ENCODE data around the gene NMD3.

The NMD3 gene

GRCh38 chr3:161252143-161252542 lies 31.0 kb downstream of the NMD3 start:
- Histone ChIP-seq H3K79me2 (ENCODE audit: control insufficient read depth, insufficient read depth, low read length, poor library complexity) (no peaks in the 10 kb centered on the region), H2AFZ (ENCODE audit: insufficient read depth, low read length, poor library complexity) (no peak overlapping the region)
- WGBS (ENCODE audit: extremely low coverage, insufficient coverage, insufficient read length): no CpG with 5 or more reads among the region's 5 CpGs

GRCh38 chr3:161253711-161254110 lies 32.6 kb downstream of the NMD3 start:
- no peak overlapping the region for H3K9ac ChIP-seq (ENCODE audit: low read length)
- H3K4me2 ChIP-seq (ENCODE audit: low read length): no peak overlapping the region
- H4K8ac ChIP-seq (ENCODE audit: low read depth, low read length): no peak overlapping the region
- no peak overlapping the region for H2AK5ac ChIP-seq (ENCODE audit: low read length)
- H3K4me3 ChIP-seq (ENCODE audit: low read depth, low read length): no peak overlapping the region
- H3K9me3 ChIP-seq (ENCODE audit: insufficient read depth, low read depth, low read length): no peaks in the 10 kb centered on the region
- no peak overlapping the region for H3K27ac ChIP-seq (ENCODE audit: low read depth, low read length)
- H2AFZ ChIP-seq (ENCODE audit: insufficient read depth, low read length, poor library complexity): no peak overlapping the region
- no peak overlapping the region for H2BK120ac ChIP-seq (ENCODE audit: insufficient read depth, low read length, poor library complexity)
- no peak overlapping the region for H3K14ac ChIP-seq (ENCODE audit: low read length)
- no CpG with 5 or more reads among the region's 1 CpG for WGBS (ENCODE audit: extremely low coverage, insufficient coverage, insufficient read length)
- H4K91ac ChIP-seq (ENCODE audit: low read depth, low read length): no peak overlapping the region
- H4K12ac ChIP-seq (ENCODE audit: low read depth, low read length): no peak overlapping the region
- H2BK12ac ChIP-seq (ENCODE audit: low read length): no peak overlapping the region
- no peak overlapping the region for H3K4ac ChIP-seq (ENCODE audit: low read depth, low read length)
- no peaks in the 10 kb centered on the region for H3K27me3 ChIP-seq (ENCODE audit: insufficient read depth, low read length)
- no peaks in the 10 kb centered on the region for H3K79me1 ChIP-seq (ENCODE audit: low read length)
- H2BK5ac ChIP-seq (ENCODE audit: low read depth, low read length, poor library complexity): no peak overlapping the region
- H3K4me1 ChIP-seq (ENCODE audit: control insufficient read depth in 1 of 2, insufficient read depth in 2 of 2, low read length in 2 of 2): no peaks in the 10 kb centered on the region
- H3K36me3 ChIP-seq (ENCODE audit: control insufficient read depth in 1 of 2, insufficient read depth in 2 of 2, low read length in 2 of 2): peaks cover 4 to 7% of the 10 kb centered on the region in 2 experiments
- no peak overlapping the region for H3K23ac ChIP-seq (ENCODE audit: low read length)
- no peak overlapping the region for H3K18ac ChIP-seq (ENCODE audit: low read length)
- no peaks in the 10 kb centered on the region for H3K79me2 ChIP-seq (ENCODE audit: control insufficient read depth, insufficient read depth, low read length, poor library complexity)
- no peak for DNase-seq

More at GRCh38 chr3:161252143-161252542, 31.0 kb downstream of the NMD3 start:
- Histone ChIP-seq H2AK5ac (ENCODE audit: low read length) (no peak overlapping the region), H2BK5ac (ENCODE audit: low read depth, low read length, poor library complexity) (no peak overlapping the region), H3K27me3 (ENCODE audit: insufficient read depth, low read length) (no peaks in the 10 kb centered on the region), H3K9ac (ENCODE audit: low read length) (no peak overlapping the region), H3K14ac (ENCODE audit: low read length) (no peak overlapping the region), H3K18ac (ENCODE audit: low read length) (no peak overlapping the region), H3K27ac (ENCODE audit: low read depth, low read length) (no peak overlapping the region), H3K4me3 (ENCODE audit: low read depth, low read length) (no peak overlapping the region), H3K4me1 (ENCODE audit: control insufficient read depth in 1 of 2, insufficient read depth in 2 of 2, low read length in 2 of 2) (no peaks in the 10 kb centered on the region), H4K8ac (ENCODE audit: low read depth, low read length) (no peak overlapping the region), H3K79me1 (ENCODE audit: low read length) (no peaks in the 10 kb centered on the region), H3K23ac (ENCODE audit: low read length) (no peak overlapping the region), H3K4ac (ENCODE audit: low read depth, low read length) (no peak overlapping the region), H4K12ac (ENCODE audit: low read depth, low read length) (no peak overlapping the region), H3K4me2 (ENCODE audit: low read length) (no peak overlapping the region), H2BK12ac (ENCODE audit: low read length) (no peak overlapping the region), H3K9me3 (ENCODE audit: insufficient read depth, low read depth, low read length) (no peaks in the 10 kb centered on the region), H4K91ac (ENCODE audit: low read depth, low read length) (no peak overlapping the region), H2BK120ac (ENCODE audit: insufficient read depth, low read length, poor library complexity) (no peak overlapping the region), H3K36me3 (ENCODE audit: control insufficient read depth in 1 of 2, insufficient read depth in 2 of 2, low read length in 2 of 2) (peaks cover 13 to 14% of the 10 kb centered on the region in 2 experiments)
- DNase-seq: no peak

- Histone ChIP-seq H4K12ac (ENCODE audit: low read depth, low read length) (no peak overlapping the region), H3K9ac (ENCODE audit: low read length) (no peak overlapping the region), H3K9me3 (ENCODE audit: insufficient read depth, low read depth, low read length) (no peaks in the 10 kb centered on the region), H4K8ac (ENCODE audit: low read depth, low read length) (no peak overlapping the region), H3K79me1 (ENCODE audit: low read length) (no peaks in the 10 kb centered on the region), H3K4me1 (ENCODE audit: control insufficient read depth in 1 of 2, insufficient read depth in 2 of 2, low read length in 2 of 2) (no peaks in the 10 kb centered on the region), H2AFZ (ENCODE audit: insufficient read depth, low read length, poor library complexity) (no peak overlapping the region), H3K27me3 (ENCODE audit: insufficient read depth, low read length) (no peaks in the 10 kb centered on the region), H3K4me3 (ENCODE audit: low read depth, low read length) (no peak overlapping the region), H2BK120ac (ENCODE audit: insufficient read depth, low read length, poor library complexity) (no peak overlapping the region), H3K27ac (ENCODE audit: low read depth, low read length) (no peak overlapping the region), H3K23ac (ENCODE audit: low read length) (no peak overlapping the region), H3K4ac (ENCODE audit: low read depth, low read length) (no peak overlapping the region), H2AK5ac (ENCODE audit: low read length) (no peak overlapping the region), H4K91ac (ENCODE audit: low read depth, low read length) (no peak overlapping the region), H3K18ac (ENCODE audit: low read length) (no peak overlapping the region), H3K79me2 (ENCODE audit: control insufficient read depth, insufficient read depth, low read length, poor library complexity) (no peaks in the 10 kb centered on the region), H2BK12ac (ENCODE audit: low read length) (no peak overlapping the region), H3K14ac (ENCODE audit: low read length) (no peak overlapping the region), H3K36me3 (ENCODE audit: control insufficient read depth in 1 of 2, insufficient read depth in 2 of 2, low read length in 2 of 2) (peaks cover 4 to 7% of the 10 kb centered on the region in 2 experiments), H2BK5ac (ENCODE audit: low read depth, low read length, poor library complexity) (no peak overlapping the region), H3K4me2 (ENCODE audit: low read length) (no peak overlapping the region)
- WGBS (ENCODE audit: extremely low coverage, insufficient coverage, insufficient read length): no CpG with 5 or more reads among the region's 1 CpG
- no peak for DNase-seq
Observed at GRCh38 chr3:161254861-161255260, 33.8 kb downstream of the NMD3 start.

- no peaks in the 10 kb centered on the region for H3K27me3 ChIP-seq (ENCODE audit: insufficient read depth, low read length)
- H4K91ac ChIP-seq (ENCODE audit: low read depth, low read length): no peak overlapping the region
- no peak for DNase-seq
- H3K9ac ChIP-seq (ENCODE audit: low read length): no peak overlapping the region
- H3K79me2 ChIP-seq (ENCODE audit: control insufficient read depth, insufficient read depth, low read length, poor library complexity): no peaks in the 10 kb centered on the region
- H4K12ac ChIP-seq (ENCODE audit: low read depth, low read length): no peak overlapping the region
- no CpG with 5 or more reads among the region's 3 CpGs for WGBS (ENCODE audit: extremely low coverage, insufficient coverage, insufficient read length)
- H2BK120ac ChIP-seq (ENCODE audit: insufficient read depth, low read length, poor library complexity): no peak overlapping the region
- H2AK5ac ChIP-seq (ENCODE audit: low read length): no peak overlapping the region
- no peak overlapping the region for H3K4ac ChIP-seq (ENCODE audit: low read depth, low read length)
- peak overlapping the region; percentile 9 for H3K23ac ChIP-seq (ENCODE audit: low read length)
- H2AFZ ChIP-seq (ENCODE audit: insufficient read depth, low read length, poor library complexity): no peak overlapping the region
- no peak overlapping the region for H2BK5ac ChIP-seq (ENCODE audit: low read depth, low read length, poor library complexity)
- H3K18ac ChIP-seq (ENCODE audit: low read length): no peak overlapping the region
- H2BK12ac ChIP-seq (ENCODE audit: low read length): no peak overlapping the region
- H3K14ac ChIP-seq (ENCODE audit: low read length): no peak overlapping the region
- no peak overlapping the region for H4K8ac ChIP-seq (ENCODE audit: low read depth, low read length)
- no peak overlapping the region for H3K4me3 ChIP-seq (ENCODE audit: low read depth, low read length)
- no peaks in the 10 kb centered on the region for H3K9me3 ChIP-seq (ENCODE audit: insufficient read depth, low read depth, low read length)
- no peaks in the 10 kb centered on the region for H3K4me1 ChIP-seq (ENCODE audit: control insufficient read depth in 1 of 2, insufficient read depth in 2 of 2, low read length in 2 of 2)
- H3K79me1 ChIP-seq (ENCODE audit: low read length): peaks cover 2% of the 10 kb centered on the region
- no peak overlapping the region for H3K27ac ChIP-seq (ENCODE audit: low read depth, low read length)
- peaks cover 0 to 4% of the 10 kb centered on the region in 2 experiments for H3K36me3 ChIP-seq (ENCODE audit: control insufficient read depth in 1 of 2, insufficient read depth in 2 of 2, low read length in 2 of 2)
- H3K4me2 ChIP-seq (ENCODE audit: low read length): no peak overlapping the region
Observed at GRCh38 chr3:161263057-161263456, 41.9 kb downstream of the NMD3 start.

Data from trophoblast cell (in vitro differentiated cells and primary cell).